ENCODE data around the gene CYYR1. TPM values are rescaled to one million over a fixed set of nuclear protein-coding genes. Genes with fewer than 3 reads are reported as not detected.
"Not testable (repeated sequence)": the region's sequence is repeated elsewhere in the genome, so short reads cannot be mapped to it uniquely, and the experiment has no call there.

The CYYR1 gene
- total RNA-seq, 1 donor from 2014 or later = 10.5 TPM

DNA sequence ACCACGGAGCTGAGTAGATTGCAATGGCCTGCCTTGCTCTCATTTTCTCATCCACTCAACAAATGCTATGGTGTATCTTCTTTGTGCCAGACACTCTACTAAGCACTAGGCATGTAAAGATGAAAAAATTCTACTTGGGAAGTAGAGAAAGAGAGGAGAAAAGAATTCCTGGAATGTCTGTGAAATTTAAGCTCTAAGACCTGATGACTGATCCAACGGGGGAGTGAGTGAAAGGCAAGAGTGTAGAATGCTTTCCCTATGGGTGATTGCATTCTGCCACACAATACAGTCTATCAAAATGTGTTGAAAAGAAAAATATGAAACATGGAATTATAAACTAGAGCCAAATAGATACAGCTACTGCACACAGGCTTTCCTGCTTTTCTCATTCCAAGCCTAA is 82.3 kb downstream of the CYYR1 start:
- DNase-seq (ENCODE audit: low spot score) = no peak

DNA sequence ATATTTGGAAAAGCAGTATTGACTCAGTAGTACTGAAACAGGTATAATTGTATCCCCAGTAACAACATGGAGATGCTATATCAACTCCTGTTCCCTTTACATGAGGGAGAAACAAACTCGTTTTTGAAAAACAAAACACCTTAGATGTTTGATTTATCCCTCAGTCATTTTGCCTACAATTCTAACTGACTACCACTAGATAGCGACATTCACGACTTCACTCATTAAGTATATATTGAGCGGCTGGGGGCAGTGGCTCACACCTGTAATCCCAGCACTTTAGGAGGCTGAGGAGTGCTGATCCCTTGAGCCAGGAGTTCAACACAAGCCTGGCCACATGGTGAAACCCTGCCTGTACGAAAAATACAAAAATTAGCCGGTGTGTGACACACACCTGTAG is 83.3 kb downstream of the CYYR1 start:
- no peak for DNase-seq (ENCODE audit: low spot score)

DNA sequence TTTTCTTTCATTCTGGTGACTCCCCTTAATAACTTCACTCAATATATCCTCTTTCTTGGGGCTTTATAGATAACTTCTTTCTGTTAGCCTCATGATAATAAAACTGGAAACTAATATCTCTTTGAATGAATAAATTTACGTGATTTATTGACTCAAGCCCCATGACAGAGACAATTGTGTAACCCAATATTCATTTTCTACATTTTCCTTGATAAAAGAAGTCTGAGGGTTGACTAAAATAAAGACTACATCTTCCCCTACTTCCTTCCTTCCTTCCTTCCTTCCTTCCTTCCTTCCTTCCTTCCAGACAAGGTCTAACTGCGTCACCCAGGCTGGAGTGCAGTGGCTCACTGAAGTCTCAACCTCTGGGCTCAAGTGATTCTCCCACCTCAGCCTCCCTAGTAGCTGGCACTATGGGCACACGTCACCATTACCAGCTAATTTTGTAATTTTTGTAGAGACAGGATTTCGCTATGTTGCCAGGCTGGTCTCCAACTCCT is 85.1 kb downstream of the CYYR1 start:
- DNase-seq (ENCODE audit: low spot score) = no peak

- no peak for DNase-seq (ENCODE audit: low spot score)
These were observed 99.6 kb downstream of the CYYR1 start for GRCh38 chr21:26473471-26473870.

GRCh38 chr21:26471099-26471471 is 102.0 kb downstream of the CYYR1 start:
- DNase-seq (ENCODE audit: low spot score) = no peak

DNA sequence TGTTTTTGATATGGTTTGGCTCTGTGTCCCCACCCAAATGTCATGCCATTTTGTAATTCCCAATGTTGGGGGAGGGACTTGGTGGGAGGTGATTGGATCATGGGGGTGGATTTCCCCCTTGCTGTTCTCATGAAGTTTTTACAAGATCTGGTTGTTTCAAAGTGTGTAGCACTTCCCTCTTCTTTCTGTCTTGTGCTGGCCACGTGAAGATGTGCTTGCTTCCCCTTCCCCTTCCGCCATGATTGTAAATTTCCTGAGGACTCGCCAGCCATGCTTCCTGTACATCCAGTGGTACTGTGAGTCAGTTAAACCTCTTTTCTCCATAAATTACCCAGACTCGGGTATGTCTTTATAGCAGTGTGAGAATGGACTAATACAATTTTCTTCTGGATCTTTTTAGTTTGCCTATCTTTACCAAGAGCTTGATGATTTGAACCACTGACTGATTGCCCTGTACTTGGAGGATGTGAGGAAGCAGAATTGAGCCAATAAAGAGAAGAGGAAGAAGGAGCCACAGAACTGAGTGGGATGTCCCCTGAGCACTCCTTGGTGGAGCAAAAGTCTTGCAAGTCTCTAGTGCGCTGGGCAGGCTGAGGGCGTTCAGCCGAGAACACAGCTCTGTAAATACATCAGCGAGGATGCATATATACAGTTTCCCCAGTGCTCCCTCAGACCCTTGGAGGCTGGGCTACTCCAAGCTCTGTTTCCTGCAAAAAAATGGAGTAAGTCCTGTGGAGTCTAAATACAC is 102.6 kb downstream of the CYYR1 start:
- DNase-seq (ENCODE audit: low spot score) = no peak

- no peak for DNase-seq (ENCODE audit: low spot score)
These were observed 103.3 kb downstream of the CYYR1 start for GRCh38 chr21:26469789-26470188.

- DNase-seq (ENCODE audit: low spot score) = no peak
These were observed 107.2 kb downstream of the CYYR1 start for GRCh38 chr21:26465916-26466315.

GRCh38 chr21:26461500-26461899 is 111.6 kb downstream of the CYYR1 start:
- no peak for DNase-seq (ENCODE audit: low spot score)

DNA sequence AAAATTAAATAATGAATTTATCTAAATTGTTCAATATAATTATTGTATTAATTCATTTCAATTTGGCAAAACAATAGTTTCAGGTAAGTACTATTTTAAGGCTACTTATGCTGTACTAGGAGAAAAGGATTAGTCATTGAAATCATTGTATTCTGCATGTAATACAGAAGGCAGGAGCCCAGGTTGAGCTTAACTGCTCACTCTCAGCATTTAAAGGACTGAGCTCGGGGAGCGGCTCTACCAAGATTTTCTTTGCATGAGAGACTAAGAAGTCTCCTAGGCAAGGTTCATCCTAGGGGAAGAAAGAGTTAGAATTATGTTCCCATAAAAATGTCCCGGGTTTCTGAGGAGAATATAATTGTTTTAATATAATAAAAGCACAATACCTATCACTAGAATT is 112.5 kb downstream of the CYYR1 start:
- no peak for DNase-seq (ENCODE audit: low spot score)

DNA sequence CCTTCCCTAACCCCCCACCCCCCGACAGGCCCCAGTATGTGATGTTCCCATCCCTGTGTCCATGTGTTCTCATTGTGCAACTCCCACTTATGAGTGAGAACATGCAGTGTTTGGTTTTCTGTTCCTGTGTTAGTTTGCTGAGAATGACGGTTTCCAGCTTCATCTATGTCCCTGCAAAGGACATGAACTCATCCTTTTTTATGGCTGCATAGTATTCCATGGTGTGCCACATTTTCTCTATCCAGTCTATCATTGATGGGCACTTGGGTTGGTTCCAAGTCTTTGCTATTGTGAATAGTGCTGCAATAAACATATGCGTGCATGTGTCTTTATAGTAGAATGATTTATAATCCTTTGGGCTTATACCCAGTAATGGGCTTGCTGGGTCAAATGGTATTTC is 114.2 kb downstream of the CYYR1 start:
- not testable (repeated sequence) for DNase-seq (ENCODE audit: low spot score)

DNA sequence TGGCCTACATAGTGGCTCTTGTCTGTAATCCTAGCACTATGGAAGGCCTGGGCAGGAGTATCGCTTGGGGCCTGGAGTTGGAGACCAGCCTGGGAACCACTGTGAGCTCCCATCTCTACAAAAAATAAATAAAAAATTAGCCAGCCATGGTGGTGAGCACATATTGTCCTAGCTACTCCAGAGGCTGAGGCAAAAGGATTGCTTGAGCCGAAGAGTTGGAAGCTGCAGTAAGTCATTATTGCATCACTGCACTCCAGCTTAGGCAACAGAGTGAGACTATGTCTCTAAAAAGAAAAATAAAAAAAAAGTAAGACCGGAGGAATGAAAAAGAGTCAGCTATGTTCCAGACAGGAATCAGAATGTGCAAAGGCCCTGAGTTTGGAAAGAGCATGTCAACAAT is 115.3 kb downstream of the CYYR1 start:
- DNase-seq (ENCODE audit: low spot score) = no peak

GRCh38 chr21:26453267-26453666 is 119.8 kb downstream of the CYYR1 start:
- no peak for DNase-seq (ENCODE audit: low spot score)

- no peak for DNase-seq (ENCODE audit: low spot score)
These were observed 121.9 kb downstream of the CYYR1 start for GRCh38 chr21:26451081-26451740.

- DNase-seq (ENCODE audit: low spot score) = no peak
These were observed 123.9 kb downstream of the CYYR1 start for GRCh38 chr21:26449161-26449560.

GRCh38 chr21:26448751-26449150 is 124.3 kb downstream of the CYYR1 start:
- no peak for DNase-seq (ENCODE audit: low spot score)

DNA sequence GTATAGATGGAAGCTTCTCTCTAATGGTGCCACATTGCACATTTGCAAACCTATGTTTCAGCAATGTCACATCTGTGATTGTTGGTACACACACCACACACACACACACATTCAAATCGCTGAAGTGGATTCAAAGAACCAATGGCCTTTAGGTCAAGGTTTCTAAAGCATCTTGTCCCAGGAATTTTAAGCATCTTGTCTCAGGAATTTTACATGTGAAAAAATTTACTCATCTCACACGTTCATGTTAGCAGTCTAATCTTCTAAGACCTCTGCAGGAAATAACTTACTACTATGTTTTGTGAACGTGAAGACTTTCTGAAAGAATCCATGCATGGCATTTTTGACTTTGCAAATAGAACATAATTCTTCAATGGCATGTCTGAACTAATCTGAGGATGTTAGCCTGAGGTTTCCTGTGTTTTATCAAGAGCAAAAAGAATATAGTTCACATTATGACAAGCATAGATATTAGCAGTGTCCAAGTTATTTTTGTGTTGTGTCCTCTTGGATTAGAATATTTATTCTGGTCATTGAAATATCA is 125.1 kb downstream of the CYYR1 start:
- no peak for DNase-seq (ENCODE audit: low spot score)

DNA sequence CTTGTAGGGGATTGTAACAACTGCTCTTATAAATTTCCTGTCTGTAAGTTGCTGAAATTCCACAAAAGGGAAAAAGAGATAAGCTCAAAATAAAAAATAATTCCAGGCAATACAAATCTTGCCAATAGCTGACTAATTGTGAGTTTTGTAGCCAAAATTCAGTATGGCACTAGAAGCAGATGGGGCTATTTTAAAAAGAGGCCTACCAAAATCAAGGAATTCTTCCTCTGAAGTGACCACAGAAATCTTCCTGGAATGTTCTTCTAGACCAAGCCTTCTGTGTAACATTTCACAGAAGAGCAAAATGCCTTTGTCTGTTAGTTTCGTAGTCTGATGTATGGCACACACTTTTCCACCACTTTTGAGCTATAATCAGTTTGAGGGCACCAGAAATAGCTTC is 127.6 kb downstream of the CYYR1 start:
- DNase-seq (ENCODE audit: low spot score) = no peak

GRCh38 chr21:26444646-26445045 is 128.4 kb downstream of the CYYR1 start:
- no peak for DNase-seq (ENCODE audit: low spot score)

DNA sequence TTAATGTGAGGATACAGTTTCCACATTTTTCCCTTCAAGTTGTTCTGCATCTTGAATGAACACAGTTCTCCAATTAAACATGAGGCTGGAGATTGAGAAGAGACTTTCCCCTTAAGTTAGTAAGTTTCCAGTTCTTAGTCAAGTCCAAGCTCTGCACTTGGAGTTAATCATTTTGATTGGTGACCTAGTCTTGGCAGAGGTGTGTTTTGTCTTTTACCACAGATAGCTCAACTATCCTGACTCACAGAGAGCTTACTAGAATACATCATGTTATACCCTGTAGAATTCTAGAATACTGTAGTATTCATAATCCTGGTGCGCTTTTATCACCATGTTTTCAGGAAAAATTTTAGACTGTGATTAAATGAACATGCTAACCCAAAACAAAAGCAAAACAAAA is 129.2 kb downstream of the CYYR1 start:
- no peak for DNase-seq (ENCODE audit: low spot score)

GRCh38 chr21:26443291-26443690 is 129.8 kb downstream of the CYYR1 start:
- DNase-seq (ENCODE audit: low spot score) = no peak

GRCh38 chr21:26441149-26441548 is 131.9 kb downstream of the CYYR1 start:
- DNase-seq (ENCODE audit: low spot score) = no peak

DNA sequence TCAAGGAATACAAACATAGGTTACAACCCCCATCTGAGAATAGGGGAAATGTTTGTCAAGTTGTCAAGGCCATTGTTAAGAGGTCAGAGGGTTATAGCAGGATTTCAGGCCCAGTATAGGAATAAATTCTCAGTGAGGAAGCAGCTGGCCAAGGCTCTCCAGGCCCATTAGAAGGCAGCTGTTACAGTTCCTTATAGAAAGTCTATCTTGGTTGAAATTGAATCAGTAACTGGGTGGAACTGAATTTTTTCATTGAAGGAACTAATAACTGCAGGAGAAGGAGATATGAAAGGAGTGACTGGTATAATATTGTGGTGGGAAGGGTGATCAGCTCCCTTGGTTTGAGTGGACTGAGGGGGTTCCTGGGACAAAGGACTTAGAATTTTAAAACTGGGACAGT is 134.1 kb downstream of the CYYR1 start:
- DNase-seq (ENCODE audit: low spot score) = no peak
